ENCODE measurements around the gene SPEN.
A peak's percentile ranks its signal among the peaks of the same experiment; 100 is the strongest.

The SPEN gene

DNA sequence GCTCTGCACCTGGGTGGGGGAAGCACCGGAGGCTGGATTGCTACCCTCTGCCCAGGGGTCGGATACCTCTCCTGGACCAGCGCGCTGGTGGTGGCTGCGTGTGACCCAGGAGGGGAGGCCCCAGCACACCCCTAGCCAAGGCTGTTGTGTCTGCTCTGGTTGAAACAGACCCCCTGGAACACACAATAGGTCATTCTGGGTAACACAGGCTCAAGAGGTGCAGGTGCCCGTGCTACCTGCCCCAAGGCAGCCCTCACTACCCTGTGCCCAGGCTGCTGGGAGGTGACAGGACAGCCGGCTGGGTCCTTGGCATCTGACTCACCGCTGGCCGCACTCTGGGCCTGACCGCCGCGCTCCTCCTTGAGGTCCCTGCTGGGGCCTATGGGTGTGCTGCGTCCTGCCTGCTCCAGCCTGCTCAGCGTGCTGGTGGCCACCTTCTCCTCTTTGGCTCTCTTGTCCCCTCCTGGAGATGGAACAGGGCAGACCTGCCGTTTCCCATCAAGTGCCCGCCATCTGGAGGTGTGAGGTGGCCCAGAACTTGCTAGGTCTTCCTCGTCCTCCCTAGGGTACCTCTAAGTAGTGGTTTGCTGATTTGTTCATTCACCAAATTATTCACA is 98.4 kb downstream of the SPEN start:
- in situ Hi-C loops (cut with HindIII; ENCODE audit: low pct_unique_long_range_greater_than_20kb, low sequenced_read_pairs), result no loop called here
- no peak for DNase-seq (ENCODE audit: low read depth in 1 of 2, low spot score in 1 of 2)
- TF ChIP-seq JUND (IDR thresholded peaks at IDR 0.05; ENCODE audit: low read depth), result no peak

DNA sequence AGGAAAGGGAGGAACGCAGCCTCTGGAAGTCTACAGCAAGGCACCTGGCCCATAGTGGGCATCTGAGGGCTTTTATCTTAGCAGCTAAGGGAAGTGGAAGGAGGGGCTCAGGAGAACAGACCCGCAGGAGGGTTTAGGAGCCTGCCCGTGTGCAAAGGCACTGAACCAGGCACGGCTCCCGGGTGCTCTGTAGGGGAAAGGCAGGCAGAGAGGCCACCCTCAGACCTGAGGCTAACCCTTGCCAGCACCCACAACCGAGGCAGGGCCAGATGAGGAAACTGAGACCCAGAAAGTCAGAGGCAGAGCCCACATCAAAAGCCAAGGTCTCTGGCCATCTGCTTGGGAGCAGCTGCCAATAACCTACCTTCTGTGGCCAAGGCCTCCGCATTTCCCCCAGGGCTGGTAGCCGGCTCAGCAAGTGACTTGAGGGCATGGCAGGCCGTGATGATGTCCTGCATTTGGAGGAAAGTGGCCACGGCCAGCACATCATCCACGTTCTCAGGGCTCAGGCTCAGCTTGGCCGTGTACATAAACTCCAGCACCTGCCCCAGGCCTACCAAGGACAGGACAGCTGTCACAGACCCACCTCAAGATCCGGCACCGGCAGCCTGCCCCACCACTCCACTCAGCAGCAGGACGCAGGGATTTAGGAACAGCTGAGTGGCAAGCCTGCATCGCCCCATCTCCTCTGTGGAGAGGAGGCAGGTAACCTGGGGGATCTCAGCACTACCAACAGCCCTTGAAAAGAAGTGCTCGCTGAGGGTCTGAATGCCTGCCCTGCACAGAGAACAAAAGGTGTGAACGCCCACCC is 99.3 kb downstream of the SPEN start:
- DNase-seq (ENCODE audit: low read depth in 1 of 2, low spot score in 1 of 2), result no peak
- in situ Hi-C loops (cut with HindIII; ENCODE audit: low pct_unique_long_range_greater_than_20kb, low sequenced_read_pairs), result no loop called here
- no peak for TF ChIP-seq JUND (IDR thresholded peaks at IDR 0.05; ENCODE audit: low read depth)

DNA sequence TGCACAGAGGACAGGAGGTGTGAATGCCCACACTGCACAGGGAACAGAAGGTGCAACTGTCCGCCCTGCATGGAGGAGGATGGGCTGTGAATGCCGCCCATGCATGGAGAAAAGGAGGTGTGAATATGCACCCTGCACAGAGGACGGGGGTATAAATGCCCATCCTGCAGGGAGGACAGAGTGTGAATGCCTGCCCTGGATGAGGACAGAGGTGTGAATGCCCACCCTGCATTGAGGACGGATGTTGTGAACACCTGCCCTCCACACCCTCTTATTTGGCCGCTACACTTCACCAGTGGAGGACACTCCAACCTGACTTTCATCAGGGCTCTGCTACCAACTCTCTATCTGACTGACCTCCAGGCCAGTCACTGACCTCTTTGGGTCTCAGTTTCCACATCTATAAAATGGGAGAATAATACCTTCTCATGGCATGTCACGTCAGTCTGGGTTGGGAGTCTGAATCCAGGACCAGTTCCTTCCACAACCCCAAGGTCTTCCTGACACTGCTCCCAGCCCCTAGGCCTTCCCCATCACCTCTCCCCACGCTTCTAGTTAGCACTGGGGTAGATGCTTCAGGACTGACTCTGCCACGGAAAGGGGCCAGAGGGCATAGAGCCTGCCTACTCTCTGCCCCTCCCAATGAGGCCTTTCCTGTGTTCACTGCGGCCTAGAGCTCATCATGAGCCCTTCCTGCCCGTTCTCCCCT is 100.0 kb downstream of the SPEN start:
- DNase-seq (ENCODE audit: low read depth in 1 of 2, low spot score in 1 of 2), result no peak
- TF ChIP-seq JUND (IDR thresholded peaks at IDR 0.05; ENCODE audit: low read depth), result no peak
- in situ Hi-C loops (cut with HindIII; ENCODE audit: low pct_unique_long_range_greater_than_20kb, low sequenced_read_pairs), result no loop called here

DNA sequence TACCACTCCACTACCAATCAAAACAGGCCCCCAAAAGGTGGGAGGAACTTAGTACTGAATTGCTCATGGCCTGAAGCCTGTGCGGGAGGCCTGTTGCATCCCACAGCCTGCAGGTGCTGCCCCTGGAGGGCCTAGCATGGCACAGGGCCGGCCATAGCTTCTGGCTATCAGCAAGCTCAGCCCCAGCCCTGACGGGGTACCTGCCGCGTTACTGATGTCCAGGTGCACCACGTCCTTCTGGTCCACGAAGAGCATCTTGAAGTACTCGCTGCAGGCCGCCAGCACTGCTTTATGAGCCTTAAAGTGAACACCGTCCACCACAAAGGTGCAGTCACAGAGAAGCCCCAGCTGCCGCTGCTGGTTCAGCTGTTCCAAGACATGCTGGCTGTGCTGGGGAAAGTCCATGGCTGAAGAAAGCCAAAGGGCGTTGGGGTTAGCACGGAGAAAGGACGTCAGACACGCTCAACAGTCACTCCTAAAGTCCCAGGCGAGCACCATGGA is 100.6 kb downstream of the SPEN start:
- TF ChIP-seq JUND (IDR thresholded peaks at IDR 0.05; ENCODE audit: low read depth), result no peak
- DNase-seq (ENCODE audit: low read depth in 1 of 2, low spot score in 1 of 2), result no peak
- in situ Hi-C loops (cut with HindIII; ENCODE audit: low pct_unique_long_range_greater_than_20kb, low sequenced_read_pairs), result no loop called here

DNA sequence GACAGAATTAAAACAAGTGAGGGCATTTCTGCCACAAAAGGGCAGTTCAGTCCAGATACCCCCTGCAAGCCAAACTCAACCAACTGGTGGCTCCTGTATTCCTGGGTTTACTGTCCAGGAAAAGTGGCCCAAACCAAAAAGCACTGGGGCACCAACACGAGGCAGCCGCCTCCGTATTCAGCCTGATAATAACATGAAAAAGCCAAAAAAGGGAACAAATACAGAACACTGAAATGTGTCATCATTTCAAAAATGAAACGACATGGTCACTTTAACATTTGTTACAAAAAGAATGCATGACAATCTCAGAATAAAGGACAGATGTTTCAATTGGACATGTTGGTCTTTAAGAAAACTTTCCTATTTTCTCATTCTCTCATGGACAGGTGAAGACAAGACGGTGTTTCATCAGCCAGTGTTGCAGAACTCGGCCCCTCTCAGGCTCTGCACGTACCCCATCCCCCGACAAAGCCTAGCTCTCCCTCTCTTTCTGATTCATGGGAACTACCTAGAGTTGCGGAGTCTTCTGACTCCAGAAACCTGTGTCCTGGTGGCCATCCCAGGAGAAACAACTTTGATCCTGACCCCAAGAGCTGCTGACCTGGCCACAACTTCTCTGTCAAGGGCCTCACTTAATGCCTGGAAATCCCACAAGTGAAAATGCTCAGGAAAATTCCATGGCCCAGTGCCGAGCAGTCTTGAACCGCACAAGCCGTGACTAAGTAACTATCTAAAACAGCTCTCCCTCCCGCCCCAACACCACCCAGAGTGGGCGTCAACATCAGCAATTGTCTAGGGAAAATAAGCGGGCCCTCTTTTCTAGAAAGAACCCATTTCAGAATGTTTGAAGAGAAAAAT is 101.3 kb downstream of the SPEN start:
- in situ Hi-C loops (cut with HindIII; ENCODE audit: low pct_unique_long_range_greater_than_20kb, low sequenced_read_pairs), result no loop called here
- TF ChIP-seq JUND (IDR thresholded peaks at IDR 0.05; ENCODE audit: low read depth), result no peak
- no peak for DNase-seq (ENCODE audit: low read depth in 1 of 2, low spot score in 1 of 2)

DNA sequence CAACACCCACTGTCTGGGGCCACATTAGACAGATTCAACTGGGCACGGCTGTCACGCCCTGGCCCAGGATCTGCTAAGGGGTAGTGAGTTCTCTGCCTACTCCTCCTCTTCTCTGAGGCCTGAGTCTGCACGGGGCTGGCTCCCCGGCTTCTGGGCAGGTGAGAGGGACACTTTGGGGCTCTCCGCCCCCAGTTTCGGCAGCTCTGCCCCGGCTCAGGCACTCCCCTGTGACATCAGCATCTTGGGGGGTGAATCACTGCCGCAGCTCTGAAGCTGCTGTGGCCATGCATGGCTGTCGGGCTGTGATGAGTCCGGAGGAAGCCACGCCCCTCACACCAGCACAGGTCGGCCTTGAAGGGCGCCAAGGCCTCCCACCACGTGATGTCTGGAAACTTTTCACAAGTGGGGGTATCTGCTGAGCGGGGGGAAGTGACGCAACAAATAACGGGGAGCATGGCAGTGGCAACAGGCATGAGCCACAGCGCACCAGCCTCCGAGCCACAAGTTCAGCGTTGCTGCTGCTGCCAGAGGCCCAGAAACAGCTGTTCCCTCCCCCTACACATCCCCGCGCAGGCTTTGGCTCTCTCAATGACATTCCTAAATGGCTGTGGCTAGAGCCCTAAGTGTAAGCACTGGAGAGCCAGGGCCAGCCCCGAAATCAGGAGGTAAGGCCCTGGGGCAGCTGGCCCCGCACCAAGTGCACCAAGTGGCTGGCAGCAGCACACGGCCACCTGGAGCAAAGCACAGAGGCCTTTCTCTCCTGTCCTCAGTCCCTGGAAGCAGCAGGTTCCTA is 102.1 kb downstream of the SPEN start:
- in situ Hi-C loops (cut with HindIII; ENCODE audit: low pct_unique_long_range_greater_than_20kb, low sequenced_read_pairs), result no loop called here
- no peak for TF ChIP-seq JUND (IDR thresholded peaks at IDR 0.05; ENCODE audit: low read depth)
- DNase-seq (ENCODE audit: low read depth in 1 of 2, low spot score in 1 of 2), result peak; percentile 48 to 74

DNA sequence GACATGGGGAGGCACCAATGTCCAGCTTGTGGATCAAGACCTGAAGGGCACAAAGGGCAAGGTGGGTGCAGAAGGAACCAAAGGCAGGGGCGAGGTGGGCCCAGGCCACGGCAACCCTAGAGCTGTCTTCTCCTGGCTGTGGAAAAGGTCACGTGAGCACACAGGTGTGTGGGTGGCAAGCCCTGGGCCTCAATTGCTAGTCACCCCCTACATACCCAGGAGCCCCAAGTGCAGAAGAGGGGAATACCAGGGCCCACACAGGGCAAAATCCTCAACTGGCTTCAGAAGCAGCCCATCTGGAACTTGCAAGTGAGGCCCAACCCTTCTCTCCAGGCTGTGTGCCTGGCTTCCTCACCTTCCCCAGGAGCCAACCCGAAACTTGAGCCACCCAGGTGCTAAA is 102.8 kb downstream of the SPEN start:
- in situ Hi-C loops (cut with HindIII; ENCODE audit: low pct_unique_long_range_greater_than_20kb, low sequenced_read_pairs), result no loop called here
- no peak for TF ChIP-seq JUND (IDR thresholded peaks at IDR 0.05; ENCODE audit: low read depth)
- DNase-seq (ENCODE audit: low read depth in 1 of 2, low spot score in 1 of 2), result no peak

DNA sequence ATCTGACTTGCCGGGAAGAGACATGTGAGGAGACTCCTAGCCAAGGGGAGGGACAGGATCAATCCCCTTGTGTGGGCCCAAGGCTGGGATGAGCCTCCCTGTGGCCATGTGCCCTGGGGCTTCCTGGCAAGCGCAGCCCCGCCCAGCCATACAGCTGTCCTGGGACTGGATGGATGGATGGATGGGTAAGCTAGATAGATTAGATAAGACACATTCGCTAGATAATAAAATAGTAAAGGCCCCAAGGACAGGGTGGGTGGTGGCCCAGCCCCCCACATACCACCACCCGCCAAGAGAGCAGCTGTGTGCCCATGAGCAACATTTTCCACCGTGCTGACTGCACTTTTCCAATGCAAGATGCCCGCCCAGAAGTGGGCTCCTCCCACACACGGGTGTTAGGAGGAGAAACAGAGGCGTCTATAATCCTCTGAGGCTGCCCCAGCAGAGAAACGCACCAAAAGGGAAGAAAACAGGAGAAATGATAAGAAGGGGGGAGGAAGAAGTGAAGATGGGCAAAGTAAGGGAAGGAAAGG is 103.3 kb downstream of the SPEN start:
- TF ChIP-seq JUND (IDR thresholded peaks at IDR 0.05; ENCODE audit: low read depth), result no peak
- in situ Hi-C loops (cut with HindIII; ENCODE audit: low pct_unique_long_range_greater_than_20kb, low sequenced_read_pairs), result no loop called here
- DNase-seq (ENCODE audit: low read depth in 1 of 2, low spot score in 1 of 2), result no peak

DNA sequence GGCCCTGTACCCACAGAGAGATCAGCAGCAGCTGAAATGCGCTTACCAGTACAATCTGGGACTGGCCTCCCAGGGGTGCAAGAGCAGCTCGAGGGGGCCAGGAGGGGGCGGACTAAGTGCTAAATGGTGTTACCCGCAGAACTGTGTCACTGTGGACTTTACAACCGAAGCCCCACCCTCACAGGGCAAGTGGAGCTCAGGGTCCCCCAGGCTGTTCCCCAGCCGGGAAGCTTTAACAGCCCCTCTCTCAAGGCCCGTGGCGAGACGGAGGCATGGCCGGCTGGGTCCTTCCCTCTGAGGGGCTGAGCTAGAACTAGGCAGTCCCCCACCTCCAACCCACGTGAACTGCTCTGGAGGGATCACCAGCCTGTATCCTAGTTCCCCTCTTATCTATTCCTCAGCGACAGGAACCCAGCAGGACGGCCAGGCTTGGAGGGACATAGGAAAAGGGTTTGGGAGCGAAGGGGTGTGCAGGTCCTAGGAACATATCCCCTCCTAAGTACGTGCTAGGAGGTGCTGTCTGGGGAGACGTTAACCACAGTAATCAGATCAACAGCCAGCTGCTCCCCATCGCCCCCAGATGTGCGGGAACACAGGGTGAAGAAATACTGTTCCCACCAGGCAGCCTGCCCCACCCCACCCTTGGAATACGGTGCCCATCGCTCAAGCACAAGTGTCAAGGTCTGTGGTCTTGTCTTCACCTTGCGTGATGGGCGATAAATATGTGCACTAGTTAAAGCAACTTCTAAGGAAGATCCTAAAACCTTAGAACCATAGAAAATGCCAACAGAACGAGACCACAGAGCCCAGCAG is 104.0 kb downstream of the SPEN start:
- DNase-seq (ENCODE audit: low read depth in 1 of 2, low spot score in 1 of 2), result no peak
- no peak for TF ChIP-seq JUND (IDR thresholded peaks at IDR 0.05; ENCODE audit: low read depth)
- in situ Hi-C loops (cut with HindIII; ENCODE audit: low pct_unique_long_range_greater_than_20kb, low sequenced_read_pairs), result no loop called here

DNA sequence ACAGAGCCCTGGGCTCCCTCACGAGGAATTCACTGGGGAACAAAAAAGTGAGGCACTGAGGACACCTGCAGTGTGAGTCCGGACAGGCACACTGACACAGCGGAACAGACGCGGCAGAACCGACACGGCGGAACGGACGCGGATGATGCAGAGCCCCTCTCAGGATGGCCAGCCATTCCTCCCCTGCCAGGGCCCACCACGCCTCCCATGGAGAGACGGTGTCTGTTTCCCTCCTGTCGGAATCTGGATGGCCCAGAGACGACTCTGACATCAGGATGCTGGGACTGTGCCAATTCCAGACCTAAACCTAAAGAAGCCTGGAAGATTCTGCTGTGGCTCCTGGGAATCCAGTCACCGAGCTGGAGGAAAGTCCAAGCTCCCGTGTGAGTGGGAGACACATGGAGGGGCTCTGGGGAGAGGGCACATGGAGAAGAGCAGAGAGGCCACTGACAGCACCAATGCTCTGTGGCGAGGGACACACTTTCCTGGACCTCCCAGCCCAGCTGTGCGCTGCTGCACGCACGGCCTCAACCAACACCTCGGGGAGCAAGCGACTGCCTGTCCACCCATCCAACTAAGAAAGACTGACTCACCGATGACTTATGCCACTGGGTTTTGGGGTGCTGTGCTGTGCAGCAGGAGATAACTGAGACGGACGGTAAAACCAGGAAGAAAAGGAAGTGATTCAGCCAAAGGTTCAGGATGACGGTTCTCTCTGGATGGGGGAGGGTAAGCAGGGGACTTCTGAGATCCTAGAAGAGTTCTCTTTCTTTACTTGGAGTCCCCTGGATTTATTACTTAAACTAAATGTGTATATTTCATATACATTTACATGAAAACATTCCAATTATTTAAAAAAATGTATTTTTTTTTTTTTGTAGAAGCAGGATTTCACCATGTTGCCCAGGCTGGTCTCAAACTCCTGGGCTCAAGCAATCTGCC is 105.1 kb downstream of the SPEN start:
- DNase-seq (ENCODE audit: low read depth in 1 of 2, low spot score in 1 of 2), result no peak
- in situ Hi-C loops (cut with HindIII; ENCODE audit: low pct_unique_long_range_greater_than_20kb, low sequenced_read_pairs), result no loop called here
- no peak for TF ChIP-seq JUND (IDR thresholded peaks at IDR 0.05; ENCODE audit: low read depth)
